Stimulated activated CD4-positive, alpha-beta T cell treated with anti-CD3 and anti-CD28 coated beads, Interleukin-4, amount 100 ng/mL, for 1 hour (primary cell): Measurements from ENCODE around the gene RHBDD1.
A peak's percentile ranks its signal among the peaks of the same experiment; 100 is the strongest.

ENCODE experiments used
- DNase-seq: peaks from one replicate; pipeline ENCODE4 v3.0.0-alpha.2; 2020

RHBDD1 gene

GRCh38 chr2:226994775-226995174, 158.9 kb downstream of the RHBDD1 start:
- DNase-seq: no peak

- DNase-seq: peak; percentile 31
These were observed 159.8 kb downstream of the RHBDD1 start for GRCh38 chr2:226995625-226996041.

DNA sequence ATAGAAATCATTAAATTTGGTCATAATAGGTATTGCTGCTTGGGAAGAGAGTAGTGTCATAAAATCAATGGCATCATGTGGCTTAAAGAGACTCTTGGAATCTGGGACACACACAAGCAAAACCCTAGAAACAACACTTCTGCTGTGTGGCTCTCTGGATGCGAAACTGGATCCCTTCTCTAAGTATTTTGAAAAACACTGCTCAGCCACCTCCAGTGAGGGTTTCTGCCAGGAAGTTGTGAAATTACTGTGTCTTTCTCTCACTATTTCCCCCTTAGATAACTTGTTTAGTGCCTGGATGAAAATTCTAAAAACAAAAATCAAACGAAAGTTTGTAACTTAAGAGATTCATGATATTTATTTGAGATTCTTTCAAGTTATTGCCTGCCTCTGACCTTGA, 163.8 kb downstream of the RHBDD1 start:
- no peak for DNase-seq

GRCh38 chr2:227000123-227000522, 164.3 kb downstream of the RHBDD1 start:
- no peak for DNase-seq

DNA sequence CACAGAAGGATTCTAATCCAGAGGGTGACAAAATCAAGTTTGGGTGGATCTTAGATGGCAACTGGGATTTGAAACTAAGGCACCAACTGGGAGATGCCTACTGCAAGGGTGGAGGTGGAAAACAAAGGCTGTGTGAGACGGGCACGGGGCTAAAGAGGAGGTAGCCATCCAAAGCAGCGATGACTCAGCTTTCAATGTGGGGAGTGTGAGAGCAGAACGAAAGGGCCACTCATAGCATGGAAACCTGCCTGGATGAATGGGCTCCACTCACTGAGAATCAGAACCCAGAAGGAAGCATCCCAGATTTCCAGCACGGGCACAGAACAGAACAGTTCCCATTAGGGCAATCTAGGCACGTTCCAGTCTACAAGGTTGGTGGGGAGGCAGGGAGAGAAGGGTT, 168.6 kb downstream of the RHBDD1 start:
- DNase-seq: no peak

- DNase-seq: no peak
These were observed 170.5 kb downstream of the RHBDD1 start for GRCh38 chr2:227006189-227006897.

- no peak for DNase-seq
These were observed 171.3 kb downstream of the RHBDD1 start for GRCh38 chr2:227007148-227007547.

DNA sequence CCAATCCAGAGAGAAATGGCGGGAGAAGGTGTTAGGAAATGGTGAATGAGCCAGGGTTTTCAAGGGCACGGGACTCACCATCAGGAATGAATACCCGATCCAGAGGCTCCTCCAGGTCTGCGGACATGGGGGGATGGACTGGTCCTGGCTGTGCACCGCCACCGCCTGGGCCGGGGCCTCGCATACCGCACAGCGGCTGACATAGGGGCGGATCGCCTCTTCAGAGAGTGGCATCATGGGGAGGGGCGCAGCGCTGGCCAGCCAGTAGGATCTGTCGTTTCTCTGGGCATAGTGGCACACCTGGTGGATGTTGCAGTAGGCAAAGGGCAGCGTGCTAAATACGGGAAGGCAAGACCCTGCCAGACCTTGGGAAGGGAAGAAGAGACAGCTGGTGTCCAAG, 172.1 kb downstream of the RHBDD1 start:
- no peak for DNase-seq

DNA sequence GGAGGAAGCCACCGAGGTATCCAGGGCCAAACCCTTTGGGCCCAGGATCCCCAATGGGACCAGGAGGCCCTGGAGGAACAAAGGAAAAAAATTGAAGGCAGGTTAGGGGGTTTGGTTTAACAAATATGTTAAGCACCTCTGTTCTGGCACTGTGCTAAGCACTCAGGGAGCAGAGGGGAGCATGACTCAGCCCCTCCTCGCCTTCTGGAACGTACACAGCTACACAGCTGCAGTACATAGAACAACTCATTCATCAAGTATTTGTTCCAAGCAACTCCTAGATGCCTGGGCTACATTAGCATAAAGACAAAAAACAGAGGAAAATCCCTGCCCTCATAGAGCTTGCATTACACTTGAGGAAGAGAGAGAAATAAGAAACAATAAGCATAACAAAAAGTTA, 174.6 kb downstream of the RHBDD1 start:
- no peak for DNase-seq

DNA sequence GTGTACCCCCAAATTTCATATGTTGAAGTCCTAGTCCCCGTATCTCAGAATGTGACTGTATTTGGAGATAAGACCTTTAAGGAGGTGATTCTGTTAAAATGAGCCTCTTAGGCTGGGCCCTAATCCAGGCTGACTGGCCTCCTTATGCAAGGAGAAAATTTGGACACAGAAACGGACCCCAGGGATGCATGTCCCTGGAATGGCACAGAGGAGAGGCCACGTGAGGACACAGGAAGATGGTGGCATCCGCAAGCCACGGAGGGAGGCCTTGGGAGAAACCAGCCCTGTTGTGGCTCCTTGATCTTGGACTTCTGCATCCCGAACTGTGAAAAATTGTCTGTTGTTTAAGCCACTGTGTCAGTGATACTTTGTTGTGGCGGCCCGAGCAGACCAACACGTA, 177.5 kb downstream of the RHBDD1 start:
- no peak for DNase-seq

DNA sequence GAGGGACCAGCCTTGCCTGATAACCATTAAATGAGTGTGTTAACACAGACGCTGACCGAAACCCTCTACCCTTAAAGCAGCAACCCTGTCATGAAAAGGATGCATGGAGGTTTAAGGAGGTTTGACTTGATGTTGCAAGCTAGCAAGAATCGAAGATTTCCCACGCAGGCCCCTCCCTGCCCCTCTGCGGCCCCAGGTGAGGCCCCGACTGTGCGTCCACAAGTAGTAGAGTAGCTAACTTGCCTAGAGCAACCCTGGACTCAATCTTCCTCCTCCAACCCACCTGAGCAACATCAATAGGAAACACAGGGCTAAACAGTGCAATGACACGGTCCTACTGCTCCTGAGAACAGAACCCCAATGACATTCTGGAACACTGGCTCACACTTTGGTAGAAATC, 178.0 kb downstream of the RHBDD1 start:
- no peak for DNase-seq

GRCh38 chr2:227016894-227017293, 181.0 kb downstream of the RHBDD1 start:
- no peak for DNase-seq

- no peak for DNase-seq
These were observed 184.6 kb downstream of the RHBDD1 start for GRCh38 chr2:227020416-227020815.

DNA sequence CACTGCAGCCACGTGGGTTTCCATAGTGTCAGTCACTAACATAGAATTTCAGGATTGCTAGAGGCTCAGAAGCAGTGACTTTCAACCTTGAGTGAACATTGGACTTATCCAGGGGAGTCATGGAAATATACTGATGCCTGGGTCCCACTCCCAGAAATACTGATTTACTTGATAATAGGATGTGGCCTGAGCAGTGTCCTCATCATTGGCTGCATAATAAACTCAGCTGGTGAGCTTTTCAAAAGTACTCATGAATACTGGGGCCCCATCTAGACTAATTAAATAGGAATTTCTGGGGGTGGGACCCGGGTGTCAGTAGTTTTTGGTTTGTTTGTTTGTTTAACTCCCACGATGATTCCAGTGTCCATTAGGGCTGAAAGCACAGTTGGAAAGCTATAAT, 186.8 kb downstream of the RHBDD1 start:
- no peak for DNase-seq

GRCh38 chr2:227025510-227025909, 189.7 kb downstream of the RHBDD1 start:
- no peak for DNase-seq

- DNase-seq: no peak
These were observed 193.7 kb downstream of the RHBDD1 start for GRCh38 chr2:227029426-227030105.

DNA sequence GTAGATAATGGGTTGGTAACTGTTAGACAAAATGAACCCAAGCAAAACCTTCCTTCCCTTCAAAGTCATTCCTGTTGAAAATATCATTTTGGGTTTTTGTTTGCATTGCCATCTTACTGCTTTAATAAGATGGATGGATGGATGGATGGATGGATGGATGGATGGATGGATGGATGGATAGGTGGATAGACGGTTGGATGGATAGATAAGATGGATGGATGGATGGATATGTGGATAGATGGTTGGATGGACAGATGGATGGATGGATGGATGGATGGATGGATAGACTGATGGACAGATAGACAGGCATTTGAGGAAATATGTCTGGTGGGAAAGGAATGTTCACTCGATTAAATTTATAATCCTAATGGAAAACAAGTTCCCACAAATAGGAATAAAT, 194.9 kb downstream of the RHBDD1 start:
- no peak for DNase-seq

GRCh38 chr2:227031379-227031778, 195.5 kb downstream of the RHBDD1 start:
- no peak for DNase-seq

GRCh38 chr2:227033471-227034148, 197.8 kb downstream of the RHBDD1 start:
- DNase-seq: peak; percentile 22

- DNase-seq: no peak
These were observed 200.0 kb downstream of the RHBDD1 start for GRCh38 chr2:227035711-227036367.

DNA sequence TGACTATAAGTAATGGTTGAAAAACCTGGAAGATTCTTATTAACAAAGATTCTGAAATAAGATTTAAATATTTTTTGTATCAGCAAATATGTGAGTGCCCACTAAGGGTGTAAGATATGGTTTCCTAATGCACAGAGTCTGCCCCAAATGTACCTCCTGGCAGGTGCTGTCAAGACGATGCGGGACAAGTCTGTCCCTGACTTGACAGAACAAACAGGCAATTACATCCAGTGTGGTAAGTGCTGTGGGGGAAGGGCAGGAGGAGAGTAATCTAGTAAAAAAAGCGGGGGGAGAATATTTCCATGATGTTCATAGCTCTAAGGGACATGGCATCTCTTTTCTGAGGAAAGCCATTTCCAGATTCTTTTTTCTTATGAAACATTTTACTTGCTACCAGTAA, 200.7 kb downstream of the RHBDD1 start:
- DNase-seq: no peak

DNA sequence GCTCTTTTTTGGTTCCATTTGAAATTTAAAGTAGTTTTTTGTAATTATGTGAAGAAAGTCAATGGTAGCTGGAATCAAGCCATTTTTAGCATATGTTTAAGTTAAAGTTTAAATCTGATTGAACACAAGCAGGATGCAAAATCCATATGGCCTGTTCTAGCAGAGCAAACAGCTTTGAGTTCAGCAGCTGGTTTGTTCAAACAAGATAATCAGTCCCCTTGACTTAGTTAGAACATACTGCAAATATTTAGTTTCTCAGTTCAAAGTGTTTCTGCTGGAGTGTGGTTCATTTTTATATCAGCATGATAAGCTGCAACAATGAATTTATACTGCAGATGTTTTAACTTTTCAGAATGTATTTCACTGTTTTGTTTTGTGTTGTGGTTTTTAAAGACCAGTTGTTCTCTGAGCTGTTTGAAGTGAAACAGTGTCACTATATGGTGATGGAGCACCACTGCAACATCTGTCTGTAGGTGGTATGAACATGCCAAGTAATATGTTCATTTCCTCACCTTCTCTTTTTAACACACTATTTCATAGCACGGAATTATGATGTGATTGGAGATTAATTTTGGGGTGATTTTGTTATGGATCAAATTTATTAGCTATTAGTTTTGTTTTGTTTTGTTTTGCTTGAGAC, 202.8 kb downstream of the RHBDD1 start:
- no peak for DNase-seq

DNA sequence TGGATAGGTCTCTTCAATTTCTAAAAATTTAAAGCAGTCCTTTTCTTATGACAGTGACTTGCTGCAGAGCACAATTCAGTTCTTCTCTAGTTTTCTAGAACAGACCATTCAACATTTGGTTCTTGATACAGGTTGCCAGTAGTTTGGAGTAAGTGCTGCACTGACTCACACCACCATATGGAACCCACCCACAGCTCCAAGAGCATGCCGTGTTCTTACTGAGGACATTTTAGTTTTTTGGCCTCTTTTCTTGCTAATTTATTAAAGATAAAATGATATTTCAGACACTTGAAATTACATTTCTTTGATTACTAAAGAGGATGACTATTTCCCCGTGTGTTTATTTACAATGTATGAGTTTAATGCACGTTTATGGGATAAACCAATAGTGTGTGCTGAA, 208.1 kb downstream of the RHBDD1 start:
- no peak for DNase-seq
